Keratinocyte (primary cell): Measurements from ENCODE around the gene EFCAB8.

Experiments
- CTCF ChIP-seq, 3 experiments: IDR thresholded peaks in 1 of 3; conservative IDR thresholded peaks in 1 of 3; optimal IDR thresholded peaks in 1 of 3; 2 replicates in 2 of 3; 3 replicates in 1 of 3; pipeline versions ENCODE3 to v1.5.1; 2011; ENCODE audit warnings: low read length in 3 of 3, mild to moderate bottlenecking in 3 of 3, moderate library complexity in 2 of 3, control low read depth in 1 of 3, inconsistent platforms in 1 of 3; ENCODE audit not compliant: insufficient read depth in 2 of 3; ENCODE audit errors: extremely low read depth in 1 of 3
- EZH2 ChIP-seq: IDR thresholded peaks from one replicate; pipeline ENCODE4 v1.6.1; 2012; ENCODE audit warnings: inconsistent platforms, mild to moderate bottlenecking, low read length, moderate library complexity

DNA sequence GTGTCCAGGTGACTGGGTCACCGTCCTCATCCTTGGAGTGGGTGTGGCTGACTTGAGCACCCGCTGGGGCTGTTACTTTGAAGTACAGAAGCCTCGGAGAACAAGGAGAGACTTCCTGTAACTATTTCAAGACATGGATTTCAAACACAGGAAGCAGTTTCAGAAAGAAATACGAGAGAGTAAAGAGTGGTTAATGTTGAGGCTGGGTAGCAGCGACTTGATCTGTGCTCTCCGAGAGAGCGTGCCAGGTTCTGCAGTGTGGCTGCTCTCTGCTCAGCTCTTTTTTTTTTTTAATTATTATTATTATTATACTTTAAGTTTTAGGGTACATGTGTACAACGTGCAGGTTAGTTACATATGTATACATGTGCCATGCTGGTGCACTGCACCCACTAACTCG lies 17.5 kb upstream of the EFCAB8 start:
- TF ChIP-seq EZH2 (no peak), CTCF (optimal IDR thresholded peaks at IDR 0.05 in 1 of 3, IDR thresholded peaks at IDR 0.05 in 1 of 3, conservative IDR thresholded peaks at IDR 0.05 in 1 of 3; ENCODE audit: extremely low read depth in 1 of 3, insufficient read depth in 2 of 3, low read length in 3 of 3) (no peak)
